ENCODE data around the gene HTR1B.
A peak's percentile ranks its signal among the peaks of the same experiment; 100 is the strongest.

Gene HTR1B

GRCh38 chr6:77463308-77463860 lies at the start of gene HTR1B:
HTR1B (minus strand) TSS chr6:77463491; CDS start chr6:77463403, 88 bp downstream.
- DNase-seq, result no peak

GRCh38 chr6:77512554-77512953 lies 49.3 kb upstream of the HTR1B start:
- DNase-seq, result no peak

- no peak for DNase-seq
These were observed 48.6 kb upstream of the HTR1B start for GRCh38 chr6:77511860-77512259.

- DNase-seq, result no peak
These were observed 39.7 kb upstream of the HTR1B start for GRCh38 chr6:77502981-77503380.

- no peak for DNase-seq
These were observed 29.2 kb upstream of the HTR1B start for GRCh38 chr6:77492530-77492929.

GRCh38 chr6:77487808-77488425 lies 24.6 kb upstream of the HTR1B start:
- no peak for DNase-seq

- DNase-seq, result no peak
These were observed 19.7 kb upstream of the HTR1B start for GRCh38 chr6:77482981-77483380.

- no peak for DNase-seq
These were observed 11.7 kb upstream of the HTR1B start for GRCh38 chr6:77474973-77475372.

GRCh38 chr6:77474286-77474956 lies 11.1 kb upstream of the HTR1B start:
- DNase-seq, result no peak

- DNase-seq, result no peak
These were observed 7.7 kb upstream of the HTR1B start for GRCh38 chr6:77470983-77471382.

- DNase-seq, result no peak
These were observed 5.6 kb upstream of the HTR1B start for GRCh38 chr6:77468939-77469338.

- no peak for DNase-seq
These were observed 3.5 kb upstream of the HTR1B start for GRCh38 chr6:77466451-77467437.

GRCh38 chr6:77466055-77466450 lies 2.8 kb upstream of the HTR1B start:
- DNase-seq, result peak; percentile 43

GRCh38 chr6:77464495-77464867 lies 1.2 kb upstream of the HTR1B start:
- DNase-seq, result no peak

GRCh38 chr6:77463861-77464494 lies 687 bp upstream of the HTR1B start:
- no peak for DNase-seq

- no peak for DNase-seq
These were observed 658 bp downstream of the HTR1B start for GRCh38 chr6:77462359-77463307.

GRCh38 chr6:77461796-77462195 lies 1.5 kb downstream of the HTR1B start:
- no peak for DNase-seq

- no peak for DNase-seq
These were observed 4.9 kb downstream of the HTR1B start for GRCh38 chr6:77458421-77458820.

GRCh38 chr6:77457720-77458349 lies 5.5 kb downstream of the HTR1B start:
- DNase-seq, result peak; percentile 56 to 61

GRCh38 chr6:77456531-77457248 lies 6.6 kb downstream of the HTR1B start:
- DNase-seq, result no peak

All from SHP77 (cell line).